DND-41 (cell line): ENCODE data around the gene PDLIM4.

ENCODE experiments used
- ATAC-seq: fragments of 200-7000 bp; cut with Tn5 transposase; 3 replicates; pipeline ENCODE4 v1.9.1; 2021; ENCODE audit warnings: low read depth; ENCODE audit not compliant: insufficient read depth
- DNase-seq: peaks from one replicate; pipeline ENCODE4 v3.0.0-alpha.2; 2020
- H2AFZ ChIP-seq: 2 replicates; pipeline ENCODE4 v1.6.0; 2012; ENCODE audit warnings: low read depth, low read length
- H3K27ac ChIP-seq: 2 replicates; pipeline ENCODE4 v1.5.1; 2012; ENCODE audit warnings: low read length, inconsistent platforms
- H3K27me3 ChIP-seq: fragments of 200-600 bp; sonication (generic); 2 replicates; pipeline ENCODE4 v1.6.0; 2012; ENCODE audit warnings: low read length, mild to moderate bottlenecking, inconsistent platforms; ENCODE audit not compliant: insufficient read depth, poor library complexity
- H3K36me3 ChIP-seq: 2 replicates; pipeline ENCODE4 v1.5.1; 2012; ENCODE audit warnings: low read length, inconsistent platforms; ENCODE audit not compliant: insufficient read depth
- H3K4me1 ChIP-seq: 2 replicates; pipeline ENCODE4 v1.5.1; 2012; ENCODE audit warnings: mild to moderate bottlenecking, low read length; ENCODE audit not compliant: insufficient read depth
- H3K4me2 ChIP-seq: 2 replicates; pipeline ENCODE4 v1.6.0; 2012; ENCODE audit warnings: mild to moderate bottlenecking, moderate library complexity, low read length, inconsistent platforms; ENCODE audit not compliant: insufficient read depth
- H3K4me3 ChIP-seq, 2 experiments: fragments of 200-600 bp in 1 of 2; shearing (Covaris generic) in 1 of 2; 2 replicates each; pipeline ENCODE4 v1.5.1; 2012 to 2016; ENCODE audit warnings: inconsistent platforms in 2 of 2, low read length in 2 of 2, mild to moderate bottlenecking in 2 of 2, low read depth in 1 of 2, moderate library complexity in 1 of 2
- H3K79me2 ChIP-seq: 2 replicates; pipeline ENCODE4 v1.6.0; 2012; ENCODE audit warnings: low read length, inconsistent platforms; ENCODE audit not compliant: insufficient read depth
- H3K9ac ChIP-seq: 2 replicates; pipeline ENCODE4 v1.6.0; 2012; ENCODE audit warnings: low read depth, mild to moderate bottlenecking, inconsistent platforms, low read length, moderate library complexity
- H3K9me3 ChIP-seq: 2 replicates; pipeline ENCODE4 v1.5.1; 2012; ENCODE audit warnings: low read length, moderate library complexity, mild to moderate bottlenecking, inconsistent platforms; ENCODE audit not compliant: insufficient read depth, severe bottlenecking
- H4K20me1 ChIP-seq: 2 replicates; pipeline ENCODE4 v1.6.0; 2012; ENCODE audit warnings: low read length; ENCODE audit not compliant: insufficient read depth
- EZH2 ChIP-seq: IDR thresholded peaks from 3 replicates; pipeline ENCODE4 v1.6.1; 2012; ENCODE audit warnings: borderline replicate concordance, low read depth, mild to moderate bottlenecking, moderate library complexity, low read length, inconsistent platforms; ENCODE audit not compliant: severe bottlenecking
- TF ChIP-seq, protein P1 (sequence below): IDR thresholded peaks from 2 replicates; pipeline ENCODE4 v1.5.1; 2012; ENCODE audit warnings: borderline replicate concordance, low read length, moderate library complexity, mild to moderate bottlenecking; ENCODE audit not compliant: poor library complexity, severe bottlenecking; ENCODE audit errors: extremely low read depth

PDLIM4 gene

DNA sequence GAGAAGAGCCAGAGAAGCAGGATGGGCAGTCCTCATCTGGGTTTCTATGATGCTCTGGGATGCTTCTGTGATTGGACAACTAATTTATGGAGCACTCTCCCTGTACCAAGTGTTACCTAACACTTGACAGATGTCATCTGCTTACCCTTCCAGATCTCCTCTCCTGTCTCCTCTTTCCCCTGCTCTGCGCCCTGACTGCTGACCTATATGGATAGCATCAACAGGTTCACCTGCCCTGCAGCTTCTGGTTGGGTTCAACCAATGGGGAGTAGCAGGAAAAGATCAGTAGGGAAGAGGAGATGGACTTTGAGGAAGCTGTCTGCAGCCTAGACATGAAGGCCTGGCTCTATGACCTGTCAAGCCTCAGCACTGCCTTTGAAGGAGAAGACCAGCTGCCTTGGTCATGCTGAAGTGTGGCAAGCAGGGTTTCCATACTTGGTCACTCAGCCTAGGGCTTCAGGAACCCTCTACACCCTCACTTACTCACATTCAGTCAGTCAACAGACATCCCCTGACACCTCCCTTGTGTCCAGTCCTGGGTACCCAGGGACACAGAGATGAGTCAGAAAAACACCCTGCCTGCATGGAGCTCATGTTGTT lies 18.5 kb upstream of the PDLIM4 start:
- no peak for DNase-seq

DNA sequence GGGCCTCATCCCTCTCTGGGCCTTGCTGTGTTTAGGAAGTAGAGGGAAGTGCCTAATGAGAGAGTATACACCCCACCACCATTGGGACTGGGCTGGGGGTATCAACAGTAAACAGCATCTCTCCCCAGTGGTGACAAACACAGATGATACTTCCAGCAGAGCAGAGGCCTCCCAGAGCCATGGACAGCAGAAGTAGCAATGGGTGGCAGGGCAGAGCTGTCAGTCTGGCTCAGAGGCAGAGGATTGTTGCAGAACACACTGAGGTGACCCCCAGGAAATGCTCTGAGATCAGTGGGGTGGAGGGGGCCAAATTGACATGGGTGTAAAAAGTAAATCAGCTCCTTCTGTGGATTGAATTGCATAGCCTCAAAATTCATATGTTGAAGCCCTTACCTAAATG lies 17.7 kb upstream of the PDLIM4 start:
- no peak for ATAC-seq
- no peaks in the 10 kb centered on the region for H3K79me2 ChIP-seq
- no peaks in the 10 kb centered on the region for H3K4me1 ChIP-seq
- peaks cover 5% of the 10 kb centered on the region for H3K9me3 ChIP-seq
- H3K36me3 ChIP-seq, result no peaks in the 10 kb centered on the region
- H3K9ac ChIP-seq, result no peak overlapping the region
- no peak overlapping the region for H3K4me3 ChIP-seq
- no peak for DNase-seq
- H3K4me2 ChIP-seq, result no peak overlapping the region
- H4K20me1 ChIP-seq, result no peaks in the 10 kb centered on the region
- TF ChIP-seq, protein P1, sequence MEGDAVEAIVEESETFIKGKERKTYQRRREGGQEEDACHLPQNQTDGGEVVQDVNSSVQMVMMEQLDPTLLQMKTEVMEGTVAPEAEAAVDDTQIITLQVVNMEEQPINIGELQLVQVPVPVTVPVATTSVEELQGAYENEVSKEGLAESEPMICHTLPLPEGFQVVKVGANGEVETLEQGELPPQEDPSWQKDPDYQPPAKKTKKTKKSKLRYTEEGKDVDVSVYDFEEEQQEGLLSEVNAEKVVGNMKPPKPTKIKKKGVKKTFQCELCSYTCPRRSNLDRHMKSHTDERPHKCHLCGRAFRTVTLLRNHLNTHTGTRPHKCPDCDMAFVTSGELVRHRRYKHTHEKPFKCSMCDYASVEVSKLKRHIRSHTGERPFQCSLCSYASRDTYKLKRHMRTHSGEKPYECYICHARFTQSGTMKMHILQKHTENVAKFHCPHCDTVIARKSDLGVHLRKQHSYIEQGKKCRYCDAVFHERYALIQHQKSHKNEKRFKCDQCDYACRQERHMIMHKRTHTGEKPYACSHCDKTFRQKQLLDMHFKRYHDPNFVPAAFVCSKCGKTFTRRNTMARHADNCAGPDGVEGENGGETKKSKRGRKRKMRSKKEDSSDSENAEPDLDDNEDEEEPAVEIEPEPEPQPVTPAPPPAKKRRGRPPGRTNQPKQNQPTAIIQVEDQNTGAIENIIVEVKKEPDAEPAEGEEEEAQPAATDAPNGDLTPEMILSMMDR, result no peak
- TF ChIP-seq EZH2, result no peak
- no peak overlapping the region for H3K27ac ChIP-seq
- H2AFZ ChIP-seq, result no peak overlapping the region
- H3K27me3 ChIP-seq, result no peaks in the 10 kb centered on the region

More for the DNA sequence above, 18.5 kb upstream of the PDLIM4 start:
- Histone ChIP-seq H3K4me2 (no peak overlapping the region), H3K27me3 (no peaks in the 10 kb centered on the region), H3K79me2 (no peaks in the 10 kb centered on the region), H3K36me3 (no peaks in the 10 kb centered on the region), H3K9ac (no peak overlapping the region), H3K9me3 (no peaks in the 10 kb centered on the region), H3K4me3 (no peak overlapping the region), H2AFZ (no peak overlapping the region), H4K20me1 (no peaks in the 10 kb centered on the region), H3K4me1 (no peaks in the 10 kb centered on the region), H3K27ac (no peak overlapping the region)
- TF ChIP-seq, protein P1, result no peak
- TF ChIP-seq EZH2, result no peak
- ATAC-seq, result no peak

DNA sequence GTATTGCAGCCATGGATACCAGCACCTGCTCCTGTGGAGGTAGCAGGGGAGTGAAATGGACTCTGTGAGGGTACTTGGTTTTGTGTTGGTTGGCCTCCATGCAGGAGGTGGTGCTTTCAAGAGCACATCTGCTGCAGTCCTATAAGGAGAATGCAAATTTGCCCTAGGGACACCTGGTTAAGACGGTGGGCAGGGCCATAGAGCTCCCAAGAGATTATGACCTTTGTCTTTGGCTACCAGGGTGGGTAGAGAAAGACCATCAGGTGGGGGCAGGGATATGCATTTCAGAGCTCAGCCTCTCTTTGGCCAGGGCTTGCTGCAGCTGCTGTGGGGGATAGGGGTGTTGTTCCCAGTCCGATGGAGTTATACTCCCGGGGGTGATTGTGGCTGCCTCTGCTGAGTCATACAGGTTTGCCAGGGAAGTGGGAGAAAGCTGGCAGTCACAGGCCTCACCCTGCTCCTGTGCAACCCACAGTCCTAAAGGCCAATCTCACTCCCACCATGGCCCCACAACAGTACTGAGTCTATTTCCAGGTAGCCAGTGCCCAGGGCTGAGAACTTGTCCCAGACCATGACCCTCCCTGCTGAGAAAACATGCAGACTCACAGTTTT lies 14.0 kb upstream of the PDLIM4 start:
- peaks cover 7% of the 10 kb centered on the region for H3K9me3 ChIP-seq
- H2AFZ ChIP-seq, result no peak overlapping the region
- H3K4me2 ChIP-seq, result no peak overlapping the region
- H4K20me1 ChIP-seq, result no peaks in the 10 kb centered on the region
- H3K27ac ChIP-seq, result no peak overlapping the region
- ATAC-seq, result no peak
- H3K9ac ChIP-seq, result no peak overlapping the region
- H3K4me3 ChIP-seq, result no peak overlapping the region
- no peaks in the 10 kb centered on the region for H3K4me1 ChIP-seq
- DNase-seq, result no peak
- TF ChIP-seq, protein P1, result no peak
- TF ChIP-seq EZH2, result no peak
- H3K36me3 ChIP-seq, result no peaks in the 10 kb centered on the region
- H3K27me3 ChIP-seq, result no peaks in the 10 kb centered on the region
- no peaks in the 10 kb centered on the region for H3K79me2 ChIP-seq

DNA sequence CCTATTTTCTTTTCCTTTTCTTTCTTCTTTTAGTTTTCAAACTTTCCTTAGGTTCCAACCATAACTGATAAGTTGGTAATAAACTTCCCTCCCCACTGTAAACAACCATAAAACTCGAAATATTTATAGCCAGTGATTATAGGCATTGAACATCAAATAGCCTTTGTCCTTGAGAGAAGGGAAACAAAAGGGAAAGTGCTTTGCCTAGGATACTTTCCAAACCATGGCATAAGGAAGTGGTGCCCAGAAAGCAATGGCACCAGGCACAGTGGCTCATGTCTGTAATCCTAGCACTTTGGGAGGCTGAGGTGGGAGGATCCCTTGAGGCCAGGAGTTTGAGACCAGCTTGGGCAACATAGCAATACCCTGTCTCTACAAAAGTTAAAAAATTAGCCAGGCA lies 11.9 kb upstream of the PDLIM4 start:
- Histone ChIP-seq H3K4me2 (no peak overlapping the region), H3K4me1 (no peaks in the 10 kb centered on the region), H3K4me3 (no peak overlapping the region), H2AFZ (no peak overlapping the region), H3K79me2 (no peaks in the 10 kb centered on the region), H4K20me1 (no peaks in the 10 kb centered on the region), H3K36me3 (no peaks in the 10 kb centered on the region), H3K9ac (no peak overlapping the region), H3K9me3 (peaks cover 7% of the 10 kb centered on the region), H3K27me3 (peaks cover 10% of the 10 kb centered on the region), H3K27ac (no peak overlapping the region)
- TF ChIP-seq, protein P1, result no peak
- no peak for TF ChIP-seq EZH2
- DNase-seq (no peak), ATAC-seq (no peak)
